PC-9 (cell line): Measurements from ENCODE around the gene ARL3.

Experiments used
- EZH2 ChIP-seq: fragments of 200-600 bp; sonication (generic); IDR thresholded peaks from 2 replicates; pipeline ENCODE4 v1.8.0; 2017; ENCODE audit warnings: antibody characterized with exemption, low read depth
- TF ChIP-seq, protein P1 (sequence below): fragments of 200-600 bp; sonication (generic); conservative IDR thresholded peaks from 2 replicates; pipeline ENCODE4 v1.6.1; 2017; ENCODE audit warnings: mixed run types, antibody characterized with exemption, mild to moderate bottlenecking, moderate library complexity

DNA sequence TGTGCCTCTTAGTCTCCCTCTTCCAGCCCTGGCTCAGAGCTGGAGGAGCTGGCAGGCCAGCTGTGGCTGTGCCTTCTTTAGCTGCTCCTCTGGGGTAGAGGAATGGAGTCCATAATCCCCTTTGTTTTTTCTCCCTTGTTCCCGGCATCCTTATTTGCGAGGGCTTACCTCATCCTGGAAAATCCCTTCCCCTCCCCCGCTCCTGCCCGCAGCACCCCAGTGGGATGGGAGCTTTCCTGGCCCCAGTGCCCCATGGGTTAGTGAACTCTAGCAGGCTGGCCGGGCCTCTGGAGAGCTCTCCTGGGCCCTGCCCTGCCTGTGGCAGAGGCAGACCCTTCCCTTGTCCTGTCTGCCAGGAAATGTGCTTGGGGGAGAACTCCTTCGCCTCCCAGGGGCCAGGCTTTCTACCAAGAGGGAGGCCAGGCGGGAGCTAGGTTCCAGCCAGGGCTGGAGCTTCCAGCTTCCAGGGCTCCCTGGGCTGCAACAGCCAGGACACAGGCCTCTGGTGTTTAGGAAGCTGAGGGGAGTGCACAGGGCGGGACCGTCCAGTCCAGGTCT, 86.4 kb downstream of the ARL3 start:
- TF ChIP-seq, protein P1, sequence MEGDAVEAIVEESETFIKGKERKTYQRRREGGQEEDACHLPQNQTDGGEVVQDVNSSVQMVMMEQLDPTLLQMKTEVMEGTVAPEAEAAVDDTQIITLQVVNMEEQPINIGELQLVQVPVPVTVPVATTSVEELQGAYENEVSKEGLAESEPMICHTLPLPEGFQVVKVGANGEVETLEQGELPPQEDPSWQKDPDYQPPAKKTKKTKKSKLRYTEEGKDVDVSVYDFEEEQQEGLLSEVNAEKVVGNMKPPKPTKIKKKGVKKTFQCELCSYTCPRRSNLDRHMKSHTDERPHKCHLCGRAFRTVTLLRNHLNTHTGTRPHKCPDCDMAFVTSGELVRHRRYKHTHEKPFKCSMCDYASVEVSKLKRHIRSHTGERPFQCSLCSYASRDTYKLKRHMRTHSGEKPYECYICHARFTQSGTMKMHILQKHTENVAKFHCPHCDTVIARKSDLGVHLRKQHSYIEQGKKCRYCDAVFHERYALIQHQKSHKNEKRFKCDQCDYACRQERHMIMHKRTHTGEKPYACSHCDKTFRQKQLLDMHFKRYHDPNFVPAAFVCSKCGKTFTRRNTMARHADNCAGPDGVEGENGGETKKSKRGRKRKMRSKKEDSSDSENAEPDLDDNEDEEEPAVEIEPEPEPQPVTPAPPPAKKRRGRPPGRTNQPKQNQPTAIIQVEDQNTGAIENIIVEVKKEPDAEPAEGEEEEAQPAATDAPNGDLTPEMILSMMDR: no peak
- TF ChIP-seq EZH2: no peak
